Body of pancreas (tissue), 4 donors: ENCODE measurements around the gene TCF12.

Experiments
- CTCF ChIP-seq, 7 experiments: fragments of 450-650 bp in 4 of 7; fragments of 200-600 bp in 3 of 7; sonication (generic) in 3 of 7; IDR thresholded peaks; one replicate each; pipeline ENCODE4 v1.5.1; 2016 to 2019; ENCODE audit warnings: antibody characterized with exemption in 7 of 7
- POLR2A ChIP-seq, 3 donors: fragments of 450-650 bp; IDR thresholded peaks; one replicate each; pipeline ENCODE4 v1.6.1; 2016; ENCODE audit warnings: antibody characterized with exemption in 3 of 3, mild to moderate bottlenecking in 2 of 3

DNA sequence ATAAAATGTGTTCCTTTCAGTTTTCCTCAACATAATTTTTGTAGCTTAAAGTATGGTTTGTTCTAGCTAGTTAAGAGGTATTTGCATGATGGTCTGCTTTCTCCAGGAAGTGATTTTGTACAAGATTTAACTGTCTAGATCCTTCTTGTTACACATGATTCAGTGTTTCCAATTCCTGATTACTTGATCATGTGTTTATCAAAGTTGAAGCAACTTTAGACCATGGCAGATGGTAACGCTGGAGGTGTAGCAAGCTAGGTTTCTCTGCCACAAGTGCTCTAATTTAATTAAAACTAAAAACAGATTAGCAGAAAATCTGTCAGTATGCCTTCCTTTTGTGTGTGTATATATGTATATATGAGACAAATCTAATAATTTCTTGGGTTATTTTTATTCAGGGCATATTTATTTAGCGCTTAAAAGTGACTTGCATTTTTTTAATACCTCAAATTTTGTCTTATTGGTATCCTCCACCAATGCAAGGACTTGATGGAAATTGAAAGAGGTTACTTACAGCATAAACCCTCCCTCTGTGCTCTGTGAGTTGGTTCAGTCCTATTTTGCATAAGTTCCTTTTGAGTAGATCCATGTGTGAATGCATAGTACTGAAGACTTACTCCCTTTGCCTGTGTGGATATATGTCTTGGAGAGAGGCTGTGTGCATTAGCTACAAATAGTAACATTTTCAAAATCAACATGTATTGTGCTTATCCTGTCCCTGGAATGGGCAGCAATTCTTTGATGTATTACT, 300.6 kb downstream of the TCF12 start:
- TF ChIP-seq CTCF (IDR thresholded peaks at IDR 0.05) (no peak), POLR2A (IDR thresholded peaks at IDR 0.05) (no peak)
